Coronary artery (tissue), 2 donors: ENCODE measurements around the gene IMMT.
"Not testable (repeated sequence)": the region's sequence is repeated elsewhere in the genome, so short reads cannot be mapped to it uniquely, and the experiment has no call there.

Experiments
- DNase-seq: peaks from one replicate; pipeline ENCODE4 v3.0.0-alpha.2; 2017; ENCODE audit warnings: low spot score
- H3K27ac ChIP-seq, 2 donors: fragments of 200-600 bp; sonication (generic); one replicate each; pipeline ENCODE4 v1.5.1; 2016 to 2019
- H3K4me3 ChIP-seq: fragments of 200-600 bp; sonication (generic); 2 replicates; pipeline ENCODE4 v1.5.1; 2016; ENCODE audit warnings: mild to moderate bottlenecking, moderate library complexity
- CTCF ChIP-seq: fragments of 200-600 bp; sonication (generic); IDR thresholded peaks from one replicate; pipeline ENCODE4 v1.5.1; 2019; ENCODE audit warnings: antibody characterized with exemption

The IMMT gene

GRCh38 chr2:86211796-86212188, 16.5 kb upstream of the IMMT start:
- TF ChIP-seq CTCF = no peak
- no peak overlapping the region for H3K4me3 ChIP-seq
- no peak overlapping the region for H3K27ac ChIP-seq
- DNase-seq = no peak

GRCh38 chr2:86211033-86211795, 16.0 kb upstream of the IMMT start:
- no peak for TF ChIP-seq CTCF
- H3K4me3 ChIP-seq = no peak overlapping the region
- no peak overlapping the region for H3K27ac ChIP-seq
- no peak for DNase-seq

GRCh38 chr2:86204458-86204857, 9.2 kb upstream of the IMMT start:
- no peak for DNase-seq
- H3K27ac ChIP-seq = no peak overlapping the region
- no peak overlapping the region for H3K4me3 ChIP-seq
- TF ChIP-seq CTCF = no peak

- H3K27ac ChIP-seq = no peak overlapping the region
- no peak for TF ChIP-seq CTCF
- no peak overlapping the region for H3K4me3 ChIP-seq
- no peak for DNase-seq
These were observed 8.4 kb upstream of the IMMT start for GRCh38 chr2:86203614-86204013.

- no peak for TF ChIP-seq CTCF
- Histone ChIP-seq H3K4me3 (no peak overlapping the region), H3K27ac (no peak overlapping the region)
- DNase-seq = no peak
These were observed 7.4 kb upstream of the IMMT start for GRCh38 chr2:86202702-86203101.

GRCh38 chr2:86202336-86202692, 7.1 kb upstream of the IMMT start:
- H3K4me3 ChIP-seq = no peak overlapping the region
- no peak for TF ChIP-seq CTCF
- no peak for DNase-seq
- no peak overlapping the region for H3K27ac ChIP-seq

- no peak overlapping the region for H3K27ac ChIP-seq
- no peak overlapping the region for H3K4me3 ChIP-seq
- TF ChIP-seq CTCF = no peak
- no peak for DNase-seq
These were observed 6.5 kb upstream of the IMMT start for GRCh38 chr2:86201671-86202335.

- not testable (repeated sequence) for H3K27ac ChIP-seq, DNase-seq, H3K4me3 ChIP-seq
These were observed 5.3 kb upstream of the IMMT start for GRCh38 chr2:86200564-86200963.
